ENCODE measurements around the gene NSMCE1.
"Not testable (repeated sequence)": the region's sequence is repeated elsewhere in the genome, so short reads cannot be mapped to it uniquely, and the experiment has no call there.

NSMCE1 gene

DNA sequence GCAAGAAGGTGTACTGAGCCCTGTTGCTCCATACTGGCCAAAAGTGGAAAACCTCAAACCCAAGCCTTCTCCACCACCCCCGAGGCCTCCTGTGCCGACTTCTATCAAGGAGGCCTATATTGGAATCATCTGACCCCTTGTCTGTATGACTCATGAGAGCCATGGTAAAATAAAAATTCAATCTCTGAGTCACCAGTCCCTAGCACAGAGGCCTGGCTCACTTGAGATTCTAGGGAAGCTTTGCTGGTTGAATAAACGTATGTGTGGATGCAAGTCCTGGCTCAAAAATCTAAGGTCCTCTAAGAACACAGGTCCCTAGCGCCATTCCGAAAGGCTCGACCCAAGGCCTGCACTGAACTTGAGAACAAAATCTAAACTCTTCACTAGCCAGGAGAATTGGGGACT lies 15.0 kb downstream of the NSMCE1 start:
- H3K79me2 ChIP-seq (ENCODE audit: control insufficient read depth, insufficient read depth, low read length, unreplicated experiment): peaks cover 10% of the 10 kb centered on the region
- H3K36me3 ChIP-seq (ENCODE audit: insufficient read depth, low read length): no peaks in the 10 kb centered on the region
- H3K4me1 ChIP-seq (ENCODE audit: control insufficient read depth, insufficient read depth, low read length, unreplicated experiment): peaks cover 30% of the 10 kb centered on the region
- H3K27me3 ChIP-seq (ENCODE audit: insufficient read depth, low read length): no peaks in the 10 kb centered on the region
- H3K27ac ChIP-seq (ENCODE audit: low read depth, low read length): peak overlapping the region; percentile 90
- H2AFZ ChIP-seq (ENCODE audit: low read length, unreplicated experiment): peak overlapping the region; percentile 96
- peak overlapping the region; percentile 35; the same call in 1 of the 2 replicates for H3K4me3 ChIP-seq (ENCODE audit: low read depth, low read length)

DNA sequence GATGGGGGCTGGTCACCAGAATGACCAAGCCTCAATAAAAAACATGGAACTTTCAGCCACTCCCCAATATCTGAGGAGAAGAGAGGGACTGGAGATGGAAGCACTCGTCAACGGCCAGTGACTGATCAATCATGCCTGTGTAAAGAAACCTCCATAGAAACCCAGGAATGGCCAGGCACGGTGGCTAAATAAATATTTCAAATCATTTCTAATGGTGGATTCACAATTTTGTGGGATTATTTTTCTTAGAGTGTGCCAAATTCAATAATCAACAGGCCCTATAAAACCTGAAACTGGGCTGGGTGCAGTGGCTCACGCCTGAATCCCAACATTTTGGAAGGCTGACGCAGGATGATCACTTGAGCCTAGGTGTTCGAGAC lies 16.4 kb downstream of the NSMCE1 start:
- Histone ChIP-seq H3K27ac (ENCODE audit: low read depth, low read length) (no peak overlapping the region), H3K4me3 (ENCODE audit: low read depth, low read length) (no peak overlapping the region), H3K36me3 (ENCODE audit: insufficient read depth, low read length) (no peaks in the 10 kb centered on the region), H3K79me2 (ENCODE audit: control insufficient read depth, insufficient read depth, low read length, unreplicated experiment) (peaks cover 10% of the 10 kb centered on the region), H3K4me1 (ENCODE audit: control insufficient read depth, insufficient read depth, low read length, unreplicated experiment) (peaks cover 31% of the 10 kb centered on the region), H3K27me3 (ENCODE audit: insufficient read depth, low read length) (no peaks in the 10 kb centered on the region), H2AFZ (ENCODE audit: low read length, unreplicated experiment) (no peak overlapping the region)

GRCh38 chr16:27251541-27252205 lies 16.9 kb downstream of the NSMCE1 start:
- no peaks in the 10 kb centered on the region for H3K27me3 ChIP-seq (ENCODE audit: insufficient read depth, low read length)
- no peak overlapping the region for H3K27ac ChIP-seq (ENCODE audit: low read depth, low read length)
- peaks cover 14% of the 10 kb centered on the region for H3K79me2 ChIP-seq (ENCODE audit: control insufficient read depth, insufficient read depth, low read length, unreplicated experiment)
- H3K4me1 ChIP-seq (ENCODE audit: control insufficient read depth, insufficient read depth, low read length, unreplicated experiment): peaks cover 32% of the 10 kb centered on the region
- H3K36me3 ChIP-seq (ENCODE audit: insufficient read depth, low read length): no peaks in the 10 kb centered on the region
- H2AFZ ChIP-seq (ENCODE audit: low read length, unreplicated experiment): no peak overlapping the region
- no peak overlapping the region for H3K4me3 ChIP-seq (ENCODE audit: low read depth, low read length)

DNA sequence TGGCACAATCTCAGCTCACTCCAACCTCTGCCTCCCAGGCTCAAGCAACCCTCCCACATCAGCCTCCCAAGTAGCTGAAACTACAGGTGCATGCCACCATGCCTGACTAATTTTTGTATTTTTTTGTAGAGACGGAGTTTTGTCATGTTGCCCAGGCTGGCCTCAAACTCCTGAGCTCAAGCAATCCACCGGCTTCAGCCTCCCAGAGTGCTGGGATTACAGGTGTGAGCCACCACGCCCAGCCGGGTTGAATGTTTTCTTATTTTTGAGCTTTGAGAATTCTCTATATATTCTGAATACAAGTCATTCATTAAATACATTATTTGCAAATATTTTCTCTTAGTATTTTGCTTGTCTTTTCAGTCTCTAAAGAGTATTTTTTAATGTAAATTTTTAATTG lies 19.7 kb downstream of the NSMCE1 start:
- Histone ChIP-seq H3K4me1 (ENCODE audit: control insufficient read depth, insufficient read depth, low read length, unreplicated experiment) (peaks cover 50% of the 10 kb centered on the region), H3K79me2 (ENCODE audit: control insufficient read depth, insufficient read depth, low read length, unreplicated experiment) (peaks cover 28% of the 10 kb centered on the region)
- not testable (repeated sequence) for H3K27ac ChIP-seq (ENCODE audit: low read depth, low read length); H2AFZ ChIP-seq (ENCODE audit: low read length, unreplicated experiment); H3K27me3 ChIP-seq (ENCODE audit: insufficient read depth, low read length); H3K4me3 ChIP-seq (ENCODE audit: low read depth, low read length); H3K36me3 ChIP-seq (ENCODE audit: insufficient read depth, low read length)

DNA sequence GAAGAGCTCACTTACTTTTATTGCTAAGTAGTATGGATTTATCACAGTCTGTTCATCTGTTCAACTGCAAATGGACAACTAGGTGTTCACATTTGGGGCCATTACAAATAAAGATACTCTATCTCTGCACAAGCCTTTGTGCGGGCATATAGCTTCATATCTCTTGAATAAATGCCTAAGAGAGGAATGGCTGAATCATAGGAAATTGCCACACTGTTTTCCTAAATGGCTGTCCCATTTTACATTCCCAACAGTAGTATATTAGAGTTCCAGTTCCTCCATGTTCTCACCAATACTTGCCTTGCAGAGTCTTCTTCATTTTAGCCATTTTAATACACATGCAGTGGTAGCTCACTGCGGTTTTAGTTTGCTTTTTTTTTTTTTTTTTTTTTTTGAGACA lies 20.5 kb downstream of the NSMCE1 start:
- Histone ChIP-seq H3K27ac (ENCODE audit: low read depth, low read length) (peak overlapping the region; percentile 57; the same call in 1 of the 2 replicates), H3K36me3 (ENCODE audit: insufficient read depth, low read length) (no peaks in the 10 kb centered on the region), H3K79me2 (ENCODE audit: control insufficient read depth, insufficient read depth, low read length, unreplicated experiment) (peaks cover 29% of the 10 kb centered on the region), H3K27me3 (ENCODE audit: insufficient read depth, low read length) (no peaks in the 10 kb centered on the region), H2AFZ (ENCODE audit: low read length, unreplicated experiment) (no peak overlapping the region), H3K4me3 (ENCODE audit: low read depth, low read length) (no peak overlapping the region), H3K4me1 (ENCODE audit: control insufficient read depth, insufficient read depth, low read length, unreplicated experiment) (peaks cover 50% of the 10 kb centered on the region)

DNA sequence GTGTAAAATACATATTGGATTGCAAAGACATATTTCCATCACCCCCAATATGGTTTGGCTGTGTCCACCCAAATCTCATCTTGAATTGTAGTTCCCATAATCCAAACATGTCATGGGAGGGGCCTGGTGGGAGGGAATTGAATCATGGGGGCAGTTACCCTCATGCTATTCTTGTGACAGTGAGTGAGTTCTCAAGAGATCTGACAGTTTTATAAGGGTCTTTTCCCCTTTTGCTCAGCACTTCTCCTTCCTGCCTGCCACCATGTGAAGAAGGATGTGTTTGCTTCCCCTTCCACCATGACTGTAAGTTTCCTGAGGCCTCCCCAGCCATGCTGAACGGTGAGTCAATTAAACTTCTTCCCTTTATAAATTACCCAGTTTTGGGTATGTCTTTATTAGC lies 21.5 kb downstream of the NSMCE1 start:
- Histone ChIP-seq H3K79me2 (ENCODE audit: control insufficient read depth, insufficient read depth, low read length, unreplicated experiment) (peaks cover 30% of the 10 kb centered on the region), H3K27ac (ENCODE audit: low read depth, low read length) (peak overlapping the region; percentile 89; the same call in 1 of the 2 replicates), H3K4me1 (ENCODE audit: control insufficient read depth, insufficient read depth, low read length, unreplicated experiment) (peaks cover 57% of the 10 kb centered on the region)
- H3K36me3 ChIP-seq (ENCODE audit: insufficient read depth, low read length); H2AFZ ChIP-seq (ENCODE audit: low read length, unreplicated experiment); H3K27me3 ChIP-seq (ENCODE audit: insufficient read depth, low read length); H3K4me3 ChIP-seq (ENCODE audit: low read depth, low read length): not testable (repeated sequence)

GRCh38 chr16:27246439-27246838 lies 22.1 kb downstream of the NSMCE1 start:
- no peak overlapping the region for H3K4me3 ChIP-seq (ENCODE audit: low read depth, low read length)
- H3K79me2 ChIP-seq (ENCODE audit: control insufficient read depth, insufficient read depth, low read length, unreplicated experiment): peaks cover 29% of the 10 kb centered on the region
- H3K4me1 ChIP-seq (ENCODE audit: control insufficient read depth, insufficient read depth, low read length, unreplicated experiment): peaks cover 63% of the 10 kb centered on the region
- no peak overlapping the region for H2AFZ ChIP-seq (ENCODE audit: low read length, unreplicated experiment)
- no peaks in the 10 kb centered on the region for H3K36me3 ChIP-seq (ENCODE audit: insufficient read depth, low read length)
- peak overlapping the region; percentile 89 for H3K27ac ChIP-seq (ENCODE audit: low read depth, low read length)
- H3K27me3 ChIP-seq (ENCODE audit: insufficient read depth, low read length): no peaks in the 10 kb centered on the region

DNA sequence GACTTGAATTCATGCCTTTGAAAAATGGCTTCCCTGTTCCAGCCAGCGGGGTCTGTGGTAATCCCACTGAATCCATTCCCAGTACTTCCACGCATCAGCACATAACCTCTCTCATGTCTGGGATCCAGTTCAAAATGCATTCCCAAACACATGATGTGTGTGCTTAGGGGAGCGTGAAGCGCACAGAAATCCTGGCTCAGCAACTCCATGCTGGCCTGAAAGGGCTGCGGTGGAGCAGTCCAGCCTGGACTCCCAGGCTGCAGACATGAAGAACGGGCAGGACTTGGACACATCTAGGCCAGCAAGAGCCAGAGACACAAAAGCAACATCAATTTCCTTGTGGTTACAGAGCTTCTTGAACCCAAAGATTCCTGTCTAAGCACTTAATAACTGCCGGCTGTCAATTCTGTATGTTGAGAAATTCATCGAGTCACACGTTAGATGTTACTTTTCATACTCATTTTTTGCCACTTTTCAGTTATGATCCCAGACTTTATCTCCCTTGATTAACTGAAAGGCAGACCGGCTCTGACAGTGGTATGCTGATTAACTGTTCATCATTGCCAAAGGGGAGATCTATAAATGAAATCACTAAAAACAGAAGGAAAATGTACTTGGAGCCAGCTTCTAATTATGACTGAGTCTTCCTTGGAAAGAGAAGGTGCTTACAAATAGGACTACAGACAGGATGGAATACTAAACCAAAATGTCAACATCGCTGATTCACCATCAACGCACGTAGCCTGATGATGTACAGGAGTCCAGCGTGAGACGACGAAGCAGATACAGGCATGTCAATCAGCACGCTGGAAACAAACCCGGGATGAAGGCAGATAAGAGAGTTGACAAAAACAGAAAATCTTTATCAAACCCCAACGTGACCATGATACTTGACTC lies 23.0 kb downstream of the NSMCE1 start:
- Histone ChIP-seq H3K36me3 (ENCODE audit: insufficient read depth, low read length) (no peaks in the 10 kb centered on the region), H2AFZ (ENCODE audit: low read length, unreplicated experiment) (peak overlapping the region; percentile 5), H3K79me2 (ENCODE audit: control insufficient read depth, insufficient read depth, low read length, unreplicated experiment) (peaks cover 26% of the 10 kb centered on the region), H3K27me3 (ENCODE audit: insufficient read depth, low read length) (no peaks in the 10 kb centered on the region), H3K4me1 (ENCODE audit: control insufficient read depth, insufficient read depth, low read length, unreplicated experiment) (peaks cover 68% of the 10 kb centered on the region), H3K27ac (ENCODE audit: low read depth, low read length) (peak overlapping the region; percentile 89), H3K4me3 (ENCODE audit: low read depth, low read length) (peak overlapping the region; percentile 11)

- Histone ChIP-seq H3K4me1 (ENCODE audit: control insufficient read depth, insufficient read depth, low read length, unreplicated experiment) (peaks cover 64% of the 10 kb centered on the region), H2AFZ (ENCODE audit: low read length, unreplicated experiment) (no peak overlapping the region), H3K27ac (ENCODE audit: low read depth, low read length) (peak overlapping the region; percentile 89), H3K79me2 (ENCODE audit: control insufficient read depth, insufficient read depth, low read length, unreplicated experiment) (peaks cover 26% of the 10 kb centered on the region), H3K4me3 (ENCODE audit: low read depth, low read length) (no peak overlapping the region), H3K36me3 (ENCODE audit: insufficient read depth, low read length) (no peaks in the 10 kb centered on the region), H3K27me3 (ENCODE audit: insufficient read depth, low read length) (no peaks in the 10 kb centered on the region)
Measured at GRCh38 chr16:27244363-27244755, 24.2 kb downstream of the NSMCE1 start.

GRCh38 chr16:27243725-27244362 lies 24.7 kb downstream of the NSMCE1 start:
- H3K4me1 ChIP-seq (ENCODE audit: control insufficient read depth, insufficient read depth, low read length, unreplicated experiment): peaks cover 61% of the 10 kb centered on the region
- no peak overlapping the region for H3K4me3 ChIP-seq (ENCODE audit: low read depth, low read length)
- H3K27ac ChIP-seq (ENCODE audit: low read depth, low read length): peak overlapping the region; percentile 89
- H3K79me2 ChIP-seq (ENCODE audit: control insufficient read depth, insufficient read depth, low read length, unreplicated experiment): peaks cover 26% of the 10 kb centered on the region
- no peak overlapping the region for H2AFZ ChIP-seq (ENCODE audit: low read length, unreplicated experiment)
- no peaks in the 10 kb centered on the region for H3K27me3 ChIP-seq (ENCODE audit: insufficient read depth, low read length)
- no peaks in the 10 kb centered on the region for H3K36me3 ChIP-seq (ENCODE audit: insufficient read depth, low read length)

All from ACC112 (cell line).